ENCODE data around the gene RPS6KC1. TPM values are rescaled to one million over a fixed set of nuclear protein-coding genes. Genes with fewer than 3 reads are reported as not detected.
"Not testable (repeated sequence)": the region's sequence is repeated elsewhere in the genome, so short reads cannot be mapped to it uniquely, and the experiment has no call there.

RPS6KC1 gene
- total and polyA plus RNA-seq, 4 experiments from 2014 or later: 4.2 to 15.4 (median 11.2) TPM

GRCh38 chr1:213219076-213219475 is 168.0 kb downstream of the RPS6KC1 start:
- not testable (repeated sequence) for H3K4me1 Mint-ChIP-seq

GRCh38 chr1:213221209-213221608 is 170.2 kb downstream of the RPS6KC1 start:
- DNase-seq: no peak
- intact Hi-C loops (cut with micrococcal nuclease): no loop called here
- CTCF ChIA-PET (ENCODE audit: partially characterized antibody): no interaction called here
- no peaks in the 10 kb centered on the region for H3K27me3 Mint-ChIP-seq
- H3K4me1 Mint-ChIP-seq: no peaks in the 10 kb centered on the region
- H3K27ac Mint-ChIP-seq: no peak overlapping the region
- Histone ChIP-seq H3K36me3 (ENCODE audit: insufficient read depth, low read length) (no peaks in the 10 kb centered on the region), H3K4me1 (ENCODE audit: insufficient read depth, low read length) (no peaks in the 10 kb centered on the region), H3K4me3 (ENCODE audit: low read length in 2 of 2) (no peak overlapping the region), H3K27ac (ENCODE audit: low read depth, low read length) (no peak overlapping the region), H3K9me3 (ENCODE audit: control insufficient read depth in 1 of 2, low read length in 2 of 2) (no peaks in the 10 kb centered on the region), H3K27me3 (ENCODE audit: insufficient read depth, low read length) (no peaks in the 10 kb centered on the region)
- peaks cover 3 to 7% of the 10 kb centered on the region in 2 donors for H3K36me3 Mint-ChIP-seq
- H3K9me3 Mint-ChIP-seq: peaks cover 0 to 4% (median 0%) of the 10 kb centered on the region in 8 donors
- POLR2A ChIA-PET (ENCODE audit: partially characterized antibody): no interaction called here
- H3K4me3 Mint-ChIP-seq: no peak overlapping the region

More at GRCh38 chr1:213219076-213219475, 168.0 kb downstream of the RPS6KC1 start:
- POLR2A ChIA-PET (ENCODE audit: partially characterized antibody); H3K4me3 Mint-ChIP-seq; H3K9me3 ChIP-seq (ENCODE audit: control insufficient read depth in 1 of 2, low read length in 2 of 2); H3K27ac ChIP-seq (ENCODE audit: low read depth, low read length); H3K27ac Mint-ChIP-seq; H3K36me3 ChIP-seq (ENCODE audit: insufficient read depth, low read length); DNase-seq; H3K27me3 Mint-ChIP-seq; H3K4me1 ChIP-seq (ENCODE audit: insufficient read depth, low read length); H3K27me3 ChIP-seq (ENCODE audit: insufficient read depth, low read length); CTCF ChIA-PET (ENCODE audit: partially characterized antibody); intact Hi-C loops (cut with micrococcal nuclease); H3K4me3 ChIP-seq (ENCODE audit: low read length in 2 of 2): not testable (repeated sequence)
- Mint-ChIP-seq H3K36me3 (peaks cover 3 to 16% of the 10 kb centered on the region in 2 donors), H3K9me3 (peaks cover 0 to 12% (median 0%) of the 10 kb centered on the region in 8 donors)

- H3K27ac Mint-ChIP-seq: no peak overlapping the region
- no peaks in the 10 kb centered on the region for H3K9me3 Mint-ChIP-seq
- Histone ChIP-seq H3K9me3 (ENCODE audit: control insufficient read depth in 1 of 2, low read length in 2 of 2) (no peaks in the 10 kb centered on the region), H3K4me1 (ENCODE audit: insufficient read depth, low read length) (no peaks in the 10 kb centered on the region), H3K36me3 (ENCODE audit: insufficient read depth, low read length) (no peaks in the 10 kb centered on the region), H3K27ac (ENCODE audit: low read depth, low read length) (no peak overlapping the region), H3K27me3 (ENCODE audit: insufficient read depth, low read length) (no peaks in the 10 kb centered on the region), H3K4me3 (ENCODE audit: low read length in 2 of 2) (no peak overlapping the region)
- peaks cover 16 to 23% of the 10 kb centered on the region in 2 donors for H3K36me3 Mint-ChIP-seq
- ChIA-PET CTCF (ENCODE audit: partially characterized antibody) (interaction anchor here (1.6 kb wide), 1 partner anchor 14 kb away, joined by 4 read pairs; no protein-coding TSS in a partner anchor), POLR2A (ENCODE audit: partially characterized antibody) (no interaction called here)
- no peak for DNase-seq
- no peak overlapping the region for H3K4me3 Mint-ChIP-seq
- peaks cover 0 to 8% (median 3%) of the 10 kb centered on the region in 4 donors for H3K4me1 Mint-ChIP-seq
- intact Hi-C loops (cut with micrococcal nuclease): no loop called here
- H3K27me3 Mint-ChIP-seq: no peaks in the 10 kb centered on the region
Observed at GRCh38 chr1:213227458-213227857, 176.4 kb downstream of the RPS6KC1 start.

- POLR2A ChIA-PET (ENCODE audit: partially characterized antibody): no interaction called here
- H3K4me3 Mint-ChIP-seq: no peak overlapping the region
- no peaks in the 10 kb centered on the region for H3K27me3 ChIP-seq (ENCODE audit: insufficient read depth, low read length)
- H3K9me3 Mint-ChIP-seq: no peaks in the 10 kb centered on the region
- no peaks in the 10 kb centered on the region for H3K4me1 ChIP-seq (ENCODE audit: insufficient read depth, low read length)
- intact Hi-C loops (cut with micrococcal nuclease): no loop called here
- no peak overlapping the region for H3K27ac Mint-ChIP-seq
- DNase-seq: no peak
- H3K4me1 Mint-ChIP-seq: peaks cover 0 to 8% (median 3%) of the 10 kb centered on the region in 4 donors
- H3K9me3 ChIP-seq (ENCODE audit: control insufficient read depth in 1 of 2, low read length in 2 of 2): no peaks in the 10 kb centered on the region
- no peak overlapping the region for H3K27ac ChIP-seq (ENCODE audit: low read depth, low read length)
- peaks cover 15 to 20% of the 10 kb centered on the region in 2 donors for H3K36me3 Mint-ChIP-seq
- no peaks in the 10 kb centered on the region for H3K36me3 ChIP-seq (ENCODE audit: insufficient read depth, low read length)
- no peaks in the 10 kb centered on the region for H3K27me3 Mint-ChIP-seq
- H3K4me3 ChIP-seq (ENCODE audit: low read length in 2 of 2): no peak overlapping the region
- CTCF ChIA-PET (ENCODE audit: partially characterized antibody): no interaction called here
Observed at GRCh38 chr1:213231795-213232231, 180.8 kb downstream of the RPS6KC1 start.

DNA sequence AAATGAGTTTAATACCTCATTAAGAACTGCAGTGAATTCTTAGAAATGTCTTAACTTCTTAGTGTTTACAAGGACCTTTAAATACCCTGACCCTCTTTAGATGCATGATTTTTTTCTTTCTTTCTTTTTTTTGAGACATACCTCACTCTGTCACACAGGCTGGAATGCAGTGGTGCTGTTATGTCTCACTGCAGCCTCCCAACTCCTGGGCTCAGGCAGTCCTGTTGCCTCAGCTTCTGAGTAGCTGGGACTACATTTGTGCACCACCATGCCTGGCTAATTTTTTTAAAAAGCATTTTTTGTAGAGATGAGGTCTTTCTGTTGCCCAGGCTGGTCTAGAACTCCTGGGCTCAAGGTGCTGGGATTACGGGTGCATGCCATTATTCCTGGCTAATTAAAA is 191.8 kb downstream of the RPS6KC1 start:
- no peaks in the 10 kb centered on the region for H3K9me3 Mint-ChIP-seq
- no peak for DNase-seq
- intact Hi-C loops (cut with micrococcal nuclease): no loop called here
- Histone ChIP-seq H3K4me3 (ENCODE audit: low read length in 2 of 2) (no peak overlapping the region), H3K27ac (ENCODE audit: low read depth, low read length) (no peak overlapping the region), H3K4me1 (ENCODE audit: insufficient read depth, low read length) (no peaks in the 10 kb centered on the region), H3K9me3 (ENCODE audit: control insufficient read depth in 1 of 2, low read length in 2 of 2) (no peaks in the 10 kb centered on the region), H3K27me3 (ENCODE audit: insufficient read depth, low read length) (no peaks in the 10 kb centered on the region), H3K36me3 (ENCODE audit: insufficient read depth, low read length) (no peaks in the 10 kb centered on the region)
- peaks cover 22 to 23% of the 10 kb centered on the region in 2 donors for H3K36me3 Mint-ChIP-seq
- no peaks in the 10 kb centered on the region for H3K4me1 Mint-ChIP-seq
- ChIA-PET POLR2A (ENCODE audit: partially characterized antibody) (no interaction called here), CTCF (ENCODE audit: partially characterized antibody) (interaction anchor here (0.7 kb wide), 1 partner anchor 96 kb away, joined by 3 read pairs; no protein-coding TSS in a partner anchor)
- no peak overlapping the region for H3K27ac Mint-ChIP-seq
- H3K27me3 Mint-ChIP-seq: no peaks in the 10 kb centered on the region
- no peak overlapping the region for H3K4me3 Mint-ChIP-seq

DNA sequence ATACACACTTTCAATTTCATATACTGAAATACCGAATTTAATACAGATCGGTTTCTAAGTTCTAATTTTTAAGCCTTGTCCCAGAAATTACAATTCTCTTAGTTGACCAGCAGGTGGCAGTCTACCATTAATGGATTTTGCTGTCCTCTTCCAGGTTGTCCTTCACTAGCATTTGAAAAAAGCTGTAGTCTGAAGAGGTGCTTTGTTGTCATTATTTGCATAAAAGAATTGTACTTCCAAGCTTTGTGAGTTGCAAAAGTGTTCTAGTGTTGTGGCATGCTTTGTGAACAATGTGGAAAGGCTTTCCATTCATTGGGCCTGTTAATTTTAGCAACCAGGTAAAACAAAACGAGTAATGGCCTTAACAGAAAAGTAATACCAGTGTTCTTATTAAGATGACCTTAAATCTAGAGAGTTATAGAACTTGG is 193.6 kb downstream of the RPS6KC1 start:
- no peak overlapping the region for H3K27ac ChIP-seq (ENCODE audit: low read depth, low read length)
- Mint-ChIP-seq H3K27ac (no peak overlapping the region), H3K9me3 (no peaks in the 10 kb centered on the region), H3K4me1 (no peaks in the 10 kb centered on the region), H3K4me3 (no peak overlapping the region), H3K27me3 (no peaks in the 10 kb centered on the region), H3K36me3 (peaks cover 22 to 31% of the 10 kb centered on the region in 2 donors)
- H3K9me3 ChIP-seq (ENCODE audit: control insufficient read depth in 1 of 2, low read length in 2 of 2): no peaks in the 10 kb centered on the region
- ChIA-PET CTCF (ENCODE audit: partially characterized antibody) (interaction anchor here (1.1 kb wide), 2 partner anchors 13 to 1084 kb away, joined by 3 read pairs; no protein-coding TSS in a partner anchor), POLR2A (ENCODE audit: partially characterized antibody) (no interaction called here)
- H3K4me3 ChIP-seq (ENCODE audit: low read length in 2 of 2): no peak overlapping the region
- no peaks in the 10 kb centered on the region for H3K27me3 ChIP-seq (ENCODE audit: insufficient read depth, low read length)
- no peaks in the 10 kb centered on the region for H3K4me1 ChIP-seq (ENCODE audit: insufficient read depth, low read length)
- intact Hi-C loops (cut with micrococcal nuclease): no loop called here
- peak in 4 of 5 donors; percentile 19 to 28 (median 25) for DNase-seq
- no peaks in the 10 kb centered on the region for H3K36me3 ChIP-seq (ENCODE audit: insufficient read depth, low read length)

DNA sequence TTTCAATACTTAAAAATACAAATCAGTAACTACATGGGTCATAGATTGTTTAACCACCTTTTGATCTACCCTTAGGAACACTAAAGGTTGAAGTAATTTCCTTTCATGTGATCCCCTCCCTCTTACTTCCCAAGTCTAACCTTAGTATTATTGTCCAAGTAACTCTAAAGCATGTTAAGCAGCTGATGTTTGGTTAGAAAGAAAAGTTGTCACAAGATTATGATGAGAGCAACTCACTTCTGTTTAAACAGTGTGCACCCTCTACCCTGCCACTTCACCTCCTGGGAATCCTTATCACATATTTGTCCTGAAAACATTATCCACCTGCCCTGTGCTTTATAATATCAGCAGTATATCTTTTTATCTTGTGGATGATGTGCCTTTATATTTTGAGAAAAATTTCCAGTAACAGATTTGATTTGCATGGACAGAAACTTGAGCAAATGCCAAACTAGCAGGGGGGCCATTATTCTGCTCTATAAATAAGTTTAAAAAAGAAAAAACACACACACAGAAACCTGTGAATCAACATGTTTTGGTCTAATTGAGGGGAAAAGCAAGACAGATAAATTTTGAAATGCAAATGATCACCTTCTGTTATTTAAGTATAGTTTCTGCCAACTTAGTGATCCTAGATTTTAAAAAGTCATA is 194.3 kb downstream of the RPS6KC1 start:
- Mint-ChIP-seq H3K27ac (no peak overlapping the region), H3K4me1 (no peaks in the 10 kb centered on the region), H3K36me3 (peaks cover 22 to 31% of the 10 kb centered on the region in 2 donors), H3K9me3 (no peaks in the 10 kb centered on the region), H3K27me3 (no peaks in the 10 kb centered on the region), H3K4me3 (no peak overlapping the region)
- no peak for DNase-seq
- Histone ChIP-seq H3K4me1 (ENCODE audit: insufficient read depth, low read length) (no peaks in the 10 kb centered on the region), H3K27ac (ENCODE audit: low read depth, low read length) (no peak overlapping the region), H3K9me3 (ENCODE audit: control insufficient read depth in 1 of 2, low read length in 2 of 2) (no peaks in the 10 kb centered on the region), H3K27me3 (ENCODE audit: insufficient read depth, low read length) (no peaks in the 10 kb centered on the region), H3K36me3 (ENCODE audit: insufficient read depth, low read length) (no peaks in the 10 kb centered on the region), H3K4me3 (ENCODE audit: low read length in 2 of 2) (no peak overlapping the region)
- ChIA-PET POLR2A (ENCODE audit: partially characterized antibody) (no interaction called here), CTCF (ENCODE audit: partially characterized antibody) (interaction anchor here (1.1 kb wide), 2 partner anchors 12 to 1084 kb away, joined by 3 read pairs; no protein-coding TSS in a partner anchor)
- intact Hi-C loops (cut with micrococcal nuclease): no loop called here
